Measurements from ENCODE around the gene MMP13. TPM values are rescaled to one million over a fixed set of nuclear protein-coding genes. Genes with fewer than 3 reads are reported as not detected.

MMP13 gene
- total RNA-seq, 1 experiment from 2014 or later: 0.15 TPM

GRCh38 chr11:102926961-102927623 is 28.4 kb downstream of the MMP13 start:
- in situ Hi-C loops (cut with HindIII; ENCODE audit: low pct_unique_long_range_greater_than_20kb, low sequenced_read_pairs) (no loop called here), intact Hi-C loops (cut with micrococcal nuclease; ENCODE audit: unreplicated experiment) (no loop called here)
- Histone ChIP-seq H3K4me3 (ENCODE audit: low read depth in 2 of 2, low read length in 2 of 2) (no peak overlapping the region), H3K4me1 (ENCODE audit: control insufficient read depth, insufficient read depth, low read length) (no peaks in the 10 kb centered on the region), H3K36me3 (ENCODE audit: control insufficient read depth, insufficient read depth, low read length) (no peaks in the 10 kb centered on the region), H3K27ac (ENCODE audit: low read length) (no peak overlapping the region), H3K27me3 (ENCODE audit: control insufficient read depth, insufficient read depth, low read length) (peaks cover 25% of the 10 kb centered on the region), H3K9me3 (ENCODE audit: control insufficient read depth, insufficient read depth, low read depth, low read length) (no peaks in the 10 kb centered on the region)
- no peak for DNase-seq (ENCODE audit: low read depth, low spot score)
- TF ChIP-seq POLR2AphosphoS5 (IDR thresholded peaks at IDR 0.05; ENCODE audit: low read depth, low read length) (no peak), SIN3A (IDR thresholded peaks at IDR 0.05; ENCODE audit: borderline replicate concordance, insufficient read depth, low read depth, low read length) (no peak), CTCF (IDR thresholded peaks at IDR 0.05) (no peak), TCF7L2 (IDR thresholded peaks at IDR 0.05; ENCODE audit: low read depth, low read length) (no peak), REST (IDR thresholded peaks at IDR 0.05; ENCODE audit: insufficient read depth in 1 of 2, low read depth in 2 of 2, low read length in 1 of 2) (no peak)
- ChIA-PET POLR2A (no interaction called here), CTCF (no interaction called here)
- BruUV-seq (replicated peaks): no TSS peak
- ATAC-seq: no peak

GRCh38 chr11:102926517-102926916 is 29.0 kb downstream of the MMP13 start:
- Histone ChIP-seq H3K27me3 (ENCODE audit: control insufficient read depth, insufficient read depth, low read length) (peaks cover 23% of the 10 kb centered on the region), H3K4me1 (ENCODE audit: control insufficient read depth, insufficient read depth, low read length) (no peaks in the 10 kb centered on the region), H3K36me3 (ENCODE audit: control insufficient read depth, insufficient read depth, low read length) (no peaks in the 10 kb centered on the region), H3K27ac (ENCODE audit: low read length) (no peak overlapping the region), H3K4me3 (ENCODE audit: low read depth in 2 of 2, low read length in 2 of 2) (no peak overlapping the region), H3K9me3 (ENCODE audit: control insufficient read depth, insufficient read depth, low read depth, low read length) (no peaks in the 10 kb centered on the region)
- BruUV-seq (replicated peaks): no TSS peak
- no peak for DNase-seq (ENCODE audit: low read depth, low spot score)
- no peak for TF ChIP-seq TCF7L2 (IDR thresholded peaks at IDR 0.05; ENCODE audit: low read depth, low read length)
- TF ChIP-seq REST (IDR thresholded peaks at IDR 0.05; ENCODE audit: insufficient read depth in 1 of 2, low read depth in 2 of 2, low read length in 1 of 2): no peak
- TF ChIP-seq CTCF (IDR thresholded peaks at IDR 0.05): no peak
- no peak for TF ChIP-seq SIN3A (IDR thresholded peaks at IDR 0.05; ENCODE audit: borderline replicate concordance, insufficient read depth, low read depth, low read length)
- TF ChIP-seq POLR2AphosphoS5 (IDR thresholded peaks at IDR 0.05; ENCODE audit: low read depth, low read length): no peak
- ChIA-PET POLR2A (no interaction called here), CTCF (no interaction called here)
- no peak for ATAC-seq
- in situ Hi-C loops (cut with HindIII; ENCODE audit: low pct_unique_long_range_greater_than_20kb, low sequenced_read_pairs): no loop called here
- intact Hi-C loops (cut with micrococcal nuclease; ENCODE audit: unreplicated experiment): no loop called here
